HG03159 (cell line): Measurements from ENCODE around the gene NKAIN4.
"Not testable (repeated sequence)": the region's sequence is repeated elsewhere in the genome, so short reads cannot be mapped to it uniquely, and the experiment has no call there.

Source experiments
- ATAC-seq: cut with Tn5 transposase; IDR thresholded peaks from one replicate; pipeline ENCODE4 v1.9.1; 2021; ENCODE audit warnings: mild to moderate bottlenecking, moderate library complexity; ENCODE audit not compliant: unreplicated experiment

The NKAIN4 gene

GRCh38 chr20:63258781-63259180, 4.5 kb upstream of the NKAIN4 start:
- no peak for ATAC-seq

GRCh38 chr20:63257629-63258028, 3.4 kb upstream of the NKAIN4 start:
- ATAC-seq = no peak

- no peak for ATAC-seq
Measured at GRCh38 chr20:63256954-63257353, 2.7 kb upstream of the NKAIN4 start.

GRCh38 chr20:63255931-63256704, 1.9 kb upstream of the NKAIN4 start:
- no peak for ATAC-seq

GRCh38 chr20:63254606-63255384, 532 bp upstream of the NKAIN4 start:
- no peak for ATAC-seq

- ATAC-seq = no peak
Measured at GRCh38 chr20:63253438-63254231, 628 bp downstream of the NKAIN4 start.

GRCh38 chr20:63253065-63253437, 1.2 kb downstream of the NKAIN4 start:
- ATAC-seq = no peak

GRCh38 chr20:63252284-63252711, 2.0 kb downstream of the NKAIN4 start:
- ATAC-seq = no peak

GRCh38 chr20:63251350-63251749, 2.9 kb downstream of the NKAIN4 start:
- not testable (repeated sequence) for ATAC-seq

GRCh38 chr20:63249891-63250290, 4.4 kb downstream of the NKAIN4 start:
- ATAC-seq = no peak

GRCh38 chr20:63248835-63249591, 5.2 kb downstream of the NKAIN4 start:
- no peak for ATAC-seq

- ATAC-seq = no peak
Measured at GRCh38 chr20:63247671-63248228, 6.5 kb downstream of the NKAIN4 start.

GRCh38 chr20:63246490-63247288, 7.6 kb downstream of the NKAIN4 start:
- ATAC-seq = no peak

GRCh38 chr20:63244468-63244867, 9.8 kb downstream of the NKAIN4 start:
- ATAC-seq = no peak

- no peak for ATAC-seq
Measured at GRCh38 chr20:63243604-63244247, 10.5 kb downstream of the NKAIN4 start.

GRCh38 chr20:63242736-63243135, 11.5 kb downstream of the NKAIN4 start:
- ATAC-seq = no peak

GRCh38 chr20:63241272-63241671, 13.0 kb downstream of the NKAIN4 start:
- no peak for ATAC-seq

GRCh38 chr20:63240004-63240403, 14.3 kb downstream of the NKAIN4 start:
- ATAC-seq = no peak

- no peak for ATAC-seq
Measured at GRCh38 chr20:63239431-63239830, 14.8 kb downstream of the NKAIN4 start.
